Parathyroid adenoma (tissue), 2 donors: ENCODE data around the gene FANCB.

Experiments
- H2AFZ ChIP-seq: fragments of 300-600 bp; sonication (generic); one replicate; pipeline ENCODE4 v1.7.0; 2017; ENCODE audit warnings: antibody characterized with exemption, mild to moderate bottlenecking
- H3K27ac ChIP-seq: fragments of 300-600 bp; sonication (generic); one replicate; pipeline ENCODE4 v1.7.0; 2017
- H3K27me3 ChIP-seq: fragments of 300-600 bp; sonication (generic); one replicate; pipeline ENCODE4 v1.7.0; 2017; ENCODE audit warnings: low read length; ENCODE audit not compliant: control insufficient read depth, insufficient read depth
- H3K36me3 ChIP-seq: fragments of 300-600 bp; sonication (generic); one replicate; pipeline ENCODE4 v1.7.0; 2017; ENCODE audit warnings: low read length; ENCODE audit not compliant: control insufficient read depth, insufficient read depth
- H3K4me1 ChIP-seq: fragments of 300-600 bp; sonication (generic); one replicate; pipeline ENCODE4 v1.7.0; 2017; ENCODE audit warnings: control low read depth
- H3K4me2 ChIP-seq: fragments of 300-600 bp; sonication (generic); one replicate; pipeline ENCODE4 v1.7.0; 2017; ENCODE audit warnings: low read length
- H3K4me3 ChIP-seq: fragments of 300-600 bp; sonication (generic); one replicate; pipeline ENCODE4 v1.7.0; 2017; ENCODE audit warnings: low read depth, low read length
- H3K79me2 ChIP-seq: fragments of 300-600 bp; sonication (generic); one replicate; pipeline ENCODE4 v1.7.0; 2017; ENCODE audit warnings: control low read depth
- H3K9ac ChIP-seq: fragments of 300-600 bp; sonication (generic); one replicate; pipeline ENCODE4 v1.7.0; 2017; ENCODE audit warnings: mild to moderate bottlenecking
- H3K9me3 ChIP-seq: fragments of 300-600 bp; sonication (generic); one replicate; pipeline ENCODE4 v1.7.0; 2017; ENCODE audit warnings: low read length; ENCODE audit not compliant: control insufficient read depth
- TF ChIP-seq, protein P1 (sequence below): fragments of 300-600 bp; sonication (generic); IDR thresholded peaks from one replicate; pipeline ENCODE4 v1.7.0; 2017; ENCODE audit warnings: antibody characterized with exemption, mild to moderate bottlenecking
- donor health status: primary hyperparathyroidism.

FANCB gene

DNA sequence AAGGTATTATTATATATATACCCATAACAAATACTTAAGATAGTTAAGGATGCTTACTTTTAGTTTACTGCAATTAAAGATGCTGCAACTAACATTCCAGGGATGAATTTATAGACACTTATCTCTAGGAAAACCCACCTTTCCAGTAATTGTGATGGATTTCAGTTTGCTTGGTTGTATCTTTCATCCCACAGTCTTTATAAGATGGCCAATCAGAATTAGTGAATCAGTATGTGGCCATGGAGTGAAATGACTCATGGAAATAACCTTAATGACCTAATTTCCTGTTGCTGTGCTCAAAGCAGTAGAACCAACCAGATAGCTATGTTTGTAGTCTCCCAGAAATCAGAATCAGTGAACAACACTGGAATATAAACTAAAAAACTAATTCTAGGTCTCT is 26.7 kb upstream of the FANCB start:
- TF ChIP-seq, protein P1, sequence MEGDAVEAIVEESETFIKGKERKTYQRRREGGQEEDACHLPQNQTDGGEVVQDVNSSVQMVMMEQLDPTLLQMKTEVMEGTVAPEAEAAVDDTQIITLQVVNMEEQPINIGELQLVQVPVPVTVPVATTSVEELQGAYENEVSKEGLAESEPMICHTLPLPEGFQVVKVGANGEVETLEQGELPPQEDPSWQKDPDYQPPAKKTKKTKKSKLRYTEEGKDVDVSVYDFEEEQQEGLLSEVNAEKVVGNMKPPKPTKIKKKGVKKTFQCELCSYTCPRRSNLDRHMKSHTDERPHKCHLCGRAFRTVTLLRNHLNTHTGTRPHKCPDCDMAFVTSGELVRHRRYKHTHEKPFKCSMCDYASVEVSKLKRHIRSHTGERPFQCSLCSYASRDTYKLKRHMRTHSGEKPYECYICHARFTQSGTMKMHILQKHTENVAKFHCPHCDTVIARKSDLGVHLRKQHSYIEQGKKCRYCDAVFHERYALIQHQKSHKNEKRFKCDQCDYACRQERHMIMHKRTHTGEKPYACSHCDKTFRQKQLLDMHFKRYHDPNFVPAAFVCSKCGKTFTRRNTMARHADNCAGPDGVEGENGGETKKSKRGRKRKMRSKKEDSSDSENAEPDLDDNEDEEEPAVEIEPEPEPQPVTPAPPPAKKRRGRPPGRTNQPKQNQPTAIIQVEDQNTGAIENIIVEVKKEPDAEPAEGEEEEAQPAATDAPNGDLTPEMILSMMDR, result no peak
- no peaks in the 10 kb centered on the region for H3K27me3 ChIP-seq
- H3K27ac ChIP-seq, result no peak overlapping the region
- H3K4me1 ChIP-seq, result no peaks in the 10 kb centered on the region
- no peaks in the 10 kb centered on the region for H3K79me2 ChIP-seq
- H2AFZ ChIP-seq, result no peak overlapping the region
- H3K9me3 ChIP-seq, result no peaks in the 10 kb centered on the region
- no peak overlapping the region for H3K4me2 ChIP-seq
- no peak overlapping the region for H3K9ac ChIP-seq
- H3K36me3 ChIP-seq, result no peaks in the 10 kb centered on the region
- no peak overlapping the region for H3K4me3 ChIP-seq

DNA sequence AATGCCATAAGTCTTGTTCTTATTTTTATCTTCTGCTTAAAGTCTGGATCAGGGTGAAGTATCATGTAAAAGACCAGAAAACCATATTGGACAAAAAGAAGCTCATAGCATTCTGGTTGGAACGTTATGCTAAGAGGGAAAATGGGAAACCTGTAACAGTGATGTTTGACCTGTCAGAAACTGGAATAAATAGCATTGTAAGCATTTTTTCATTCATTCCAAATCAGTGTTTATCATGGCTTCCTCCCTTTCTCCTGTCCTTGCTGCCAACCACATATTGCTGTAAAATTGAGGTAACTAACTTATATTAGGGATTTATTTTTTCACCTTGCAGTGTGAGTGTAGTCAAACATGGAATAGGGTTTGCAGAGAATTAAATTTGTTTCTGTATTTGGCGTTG is 24.2 kb upstream of the FANCB start:
- no peak overlapping the region for H3K27ac ChIP-seq

DNA sequence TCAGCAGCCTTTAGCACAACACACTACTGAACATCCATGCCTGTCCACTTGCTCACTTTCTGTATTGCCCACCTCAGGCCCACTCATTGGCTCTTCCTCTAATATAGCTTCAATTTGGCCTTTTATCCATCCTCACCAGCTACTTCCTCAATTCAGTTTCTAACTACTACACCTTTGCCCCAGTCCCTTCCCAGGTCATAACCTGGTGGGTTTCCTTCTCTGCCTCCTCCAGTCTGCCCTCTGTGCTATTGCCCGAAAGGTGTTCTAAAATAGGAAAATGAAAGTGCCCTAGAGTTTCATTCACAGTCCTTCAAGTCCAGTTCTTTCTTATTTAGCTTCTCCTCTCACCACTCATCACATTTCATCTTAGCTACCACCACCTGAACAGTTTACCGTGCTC is 23.4 kb upstream of the FANCB start:
- no peak overlapping the region for H3K27ac ChIP-seq
- H3K9me3 ChIP-seq, result no peaks in the 10 kb centered on the region
- no peak overlapping the region for H3K9ac ChIP-seq
- H3K4me3 ChIP-seq, result no peak overlapping the region
- no peaks in the 10 kb centered on the region for H3K36me3 ChIP-seq
- H2AFZ ChIP-seq, result no peak overlapping the region
- TF ChIP-seq, protein P1, result no peak
- H3K4me1 ChIP-seq, result no peaks in the 10 kb centered on the region
- no peaks in the 10 kb centered on the region for H3K27me3 ChIP-seq
- no peaks in the 10 kb centered on the region for H3K79me2 ChIP-seq
- H3K4me2 ChIP-seq, result no peak overlapping the region

More for the DNA sequence above, 24.2 kb upstream of the FANCB start:
- TF ChIP-seq, protein P1, result no peak
- Histone ChIP-seq H3K4me2 (no peak overlapping the region), H3K4me3 (no peak overlapping the region), H3K36me3 (no peaks in the 10 kb centered on the region), H3K4me1 (no peaks in the 10 kb centered on the region), H3K9ac (no peak overlapping the region), H3K79me2 (no peaks in the 10 kb centered on the region), H3K9me3 (no peaks in the 10 kb centered on the region), H3K27me3 (no peaks in the 10 kb centered on the region), H2AFZ (no peak overlapping the region)

DNA sequence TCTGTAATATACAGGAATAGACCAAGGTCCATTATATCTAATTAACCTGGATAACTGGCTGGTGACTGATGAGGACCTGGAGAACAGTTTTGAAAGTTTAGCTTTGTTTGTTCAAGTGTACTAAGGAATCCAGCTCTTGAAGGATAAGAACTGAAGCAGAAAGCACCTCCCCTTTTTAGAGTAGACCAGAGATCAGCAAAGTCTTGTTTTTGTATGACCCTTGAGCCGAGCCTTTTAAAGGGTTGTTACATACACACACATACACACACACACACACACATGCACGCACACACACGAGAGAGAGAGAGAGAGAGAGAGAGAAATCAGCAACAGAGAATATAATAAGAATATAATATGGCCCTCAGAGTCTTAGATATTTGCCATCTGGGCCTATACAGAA is 13.4 kb upstream of the FANCB start:
- H3K27me3 ChIP-seq, result no peaks in the 10 kb centered on the region
- H2AFZ ChIP-seq, result no peak overlapping the region
- H3K4me3 ChIP-seq, result no peak overlapping the region
- H3K4me2 ChIP-seq, result no peak overlapping the region
- H3K79me2 ChIP-seq, result no peaks in the 10 kb centered on the region
- TF ChIP-seq, protein P1, result no peak
- no peak overlapping the region for H3K27ac ChIP-seq
- no peaks in the 10 kb centered on the region for H3K9me3 ChIP-seq
- no peak overlapping the region for H3K9ac ChIP-seq
- H3K4me1 ChIP-seq, result no peaks in the 10 kb centered on the region
- no peaks in the 10 kb centered on the region for H3K36me3 ChIP-seq

DNA sequence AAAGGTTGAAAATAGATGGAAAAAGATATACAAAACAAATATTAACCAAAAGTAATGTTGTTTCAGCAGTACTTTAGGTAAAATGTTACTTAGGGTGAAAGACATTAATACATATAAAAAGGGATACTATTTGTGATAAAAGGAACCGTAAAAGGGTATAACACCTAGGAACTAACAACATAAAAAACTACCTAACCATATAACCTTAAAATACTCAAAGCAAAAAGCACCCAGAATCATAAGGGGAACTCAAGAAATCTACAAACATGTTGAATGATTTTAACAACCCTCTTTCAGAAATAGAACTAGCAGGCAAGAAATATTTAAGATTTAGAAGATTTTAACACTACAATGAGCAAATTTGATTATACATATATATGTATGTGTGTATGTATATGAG is 11.8 kb upstream of the FANCB start:
- no peak overlapping the region for H3K9ac ChIP-seq
- no peaks in the 10 kb centered on the region for H3K9me3 ChIP-seq
- no peaks in the 10 kb centered on the region for H3K79me2 ChIP-seq
- no peaks in the 10 kb centered on the region for H3K4me1 ChIP-seq
- no peaks in the 10 kb centered on the region for H3K27me3 ChIP-seq
- H3K4me3 ChIP-seq, result no peak overlapping the region
- no peaks in the 10 kb centered on the region for H3K36me3 ChIP-seq
- TF ChIP-seq, protein P1, result no peak
- no peak overlapping the region for H3K4me2 ChIP-seq
- H2AFZ ChIP-seq, result no peak overlapping the region
- H3K27ac ChIP-seq, result no peak overlapping the region
